ENCODE data around the gene ZNF407.

Gene ZNF407, protein sequence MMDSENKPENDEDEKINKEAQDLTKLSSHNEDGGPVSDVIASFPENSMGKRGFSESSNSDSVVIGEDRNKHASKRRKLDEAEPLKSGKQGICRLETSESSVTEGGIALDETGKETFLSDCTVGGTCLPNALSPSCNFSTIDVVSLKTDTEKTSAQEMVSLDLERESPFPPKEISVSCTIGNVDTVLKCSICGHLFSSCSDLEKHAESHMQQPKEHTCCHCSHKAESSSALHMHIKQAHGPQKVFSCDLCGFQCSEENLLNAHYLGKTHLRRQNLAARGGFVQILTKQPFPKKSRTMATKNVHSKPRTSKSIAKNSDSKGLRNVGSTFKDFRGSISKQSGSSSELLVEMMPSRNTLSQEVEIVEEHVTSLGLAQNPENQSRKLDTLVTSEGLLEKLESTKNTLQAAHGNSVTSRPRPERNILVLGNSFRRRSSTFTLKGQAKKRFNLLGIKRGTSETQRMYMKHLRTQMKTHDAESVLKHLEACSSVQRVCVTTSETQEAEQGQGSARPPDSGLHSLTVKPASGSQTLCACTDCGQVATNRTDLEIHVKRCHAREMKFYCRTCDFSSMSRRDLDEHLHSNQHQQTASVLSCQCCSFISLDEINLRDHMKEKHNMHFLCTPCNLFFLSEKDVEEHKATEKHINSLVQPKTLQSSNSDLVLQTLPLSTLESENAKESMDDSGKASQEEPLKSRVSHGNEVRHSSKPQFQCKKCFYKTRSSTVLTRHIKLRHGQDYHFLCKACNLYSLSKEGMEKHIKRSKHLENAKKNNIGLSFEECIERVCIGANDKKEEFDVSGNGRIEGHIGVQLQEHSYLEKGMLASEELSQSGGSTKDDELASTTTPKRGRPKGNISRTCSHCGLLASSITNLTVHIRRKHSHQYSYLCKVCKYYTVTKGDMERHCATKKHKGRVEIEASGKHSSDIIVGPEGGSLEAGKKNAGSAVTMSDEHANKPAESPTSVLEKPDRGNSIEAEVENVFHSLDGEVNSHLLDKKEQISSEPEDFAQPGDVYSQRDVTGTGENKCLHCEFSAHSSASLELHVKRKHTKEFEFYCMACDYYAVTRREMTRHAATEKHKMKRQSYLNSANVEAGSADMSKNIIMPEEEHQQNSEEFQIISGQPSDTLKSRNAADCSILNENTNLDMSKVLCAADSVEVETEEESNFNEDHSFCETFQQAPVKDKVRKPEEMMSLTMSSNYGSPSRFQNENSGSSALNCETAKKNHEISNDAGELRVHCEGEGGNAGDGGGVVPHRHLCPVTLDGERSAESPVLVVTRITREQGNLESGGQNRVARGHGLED (N-terminal part only)

GRCh38 chr18:74597662-74598349, at the start of gene ZNF407:
TSS of gene ZNF407 (plus strand) at chr18:74597870. CDS start at chr18:74631020, 33,150 bp downstream.
- DNase-seq (ENCODE audit: low read depth), result peak; percentile 64
- no peak for TF ChIP-seq CTCF (IDR thresholded peaks at IDR 0.05; ENCODE audit: control insufficient read depth, insufficient read depth, low read depth, low read length, missing control alignments)
- H3K4me3 ChIP-seq (ENCODE audit: control insufficient read depth, low read depth, low read length), result peak within 1 kb of the TSS; percentile 94

- no peak for TF ChIP-seq CTCF (IDR thresholded peaks at IDR 0.05; ENCODE audit: control insufficient read depth, insufficient read depth, low read depth, low read length, missing control alignments)
- H3K4me3 ChIP-seq (ENCODE audit: control insufficient read depth, low read depth, low read length), result no peak overlapping the region
- DNase-seq (ENCODE audit: low read depth), result no peak
Observed at GRCh38 chr18:74549591-74550104, 48.0 kb upstream of the ZNF407 start.

DNA sequence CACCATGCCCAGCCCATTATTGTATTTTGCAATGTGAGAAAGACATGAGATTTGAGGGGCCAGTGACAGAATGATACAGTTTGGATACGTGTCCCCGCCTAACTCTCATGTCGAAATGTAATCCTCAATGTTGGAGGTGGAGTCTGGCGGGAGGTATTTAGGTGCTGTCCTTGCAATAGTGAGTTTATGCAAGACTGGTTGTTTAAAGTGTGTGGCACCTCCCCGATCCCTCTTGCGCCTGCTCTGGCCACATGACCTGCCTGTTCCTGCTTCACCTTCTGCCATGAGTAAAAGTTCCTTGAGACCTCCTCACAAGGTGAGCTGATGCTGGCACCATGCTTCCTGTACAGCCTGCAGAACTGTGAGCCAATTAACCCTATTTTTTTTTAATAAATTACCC, 46.8 kb upstream of the ZNF407 start:
- DNase-seq (ENCODE audit: low read depth), result no peak
- no peak for TF ChIP-seq CTCF (IDR thresholded peaks at IDR 0.05; ENCODE audit: control insufficient read depth, insufficient read depth, low read depth, low read length, missing control alignments)
- no peak overlapping the region for H3K4me3 ChIP-seq (ENCODE audit: control insufficient read depth, low read depth, low read length)

DNA sequence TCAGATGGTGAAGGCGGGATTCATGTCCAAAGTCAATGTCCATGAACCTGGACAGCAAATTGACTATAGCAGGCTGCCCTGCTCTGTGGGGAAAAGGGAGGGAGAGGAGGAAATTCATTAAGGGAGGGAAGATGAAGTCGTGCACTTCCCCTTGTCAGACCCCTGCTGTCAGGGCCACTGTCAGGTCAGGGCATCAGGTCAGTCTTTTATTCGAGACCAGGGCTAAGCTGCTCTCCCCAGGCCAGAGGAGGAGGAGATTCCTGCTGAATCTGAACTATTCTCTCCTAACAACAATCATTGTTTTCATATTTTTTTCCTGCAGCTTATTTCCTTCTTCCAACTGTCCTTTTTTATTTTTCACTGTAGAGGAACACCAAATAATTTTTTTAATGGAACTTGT, 46.2 kb upstream of the ZNF407 start:
- H3K4me3 ChIP-seq (ENCODE audit: control insufficient read depth, low read depth, low read length), result no peak overlapping the region
- no peak for DNase-seq (ENCODE audit: low read depth)
- TF ChIP-seq CTCF (IDR thresholded peaks at IDR 0.05; ENCODE audit: control insufficient read depth, insufficient read depth, low read depth, low read length, missing control alignments), result no peak

DNA sequence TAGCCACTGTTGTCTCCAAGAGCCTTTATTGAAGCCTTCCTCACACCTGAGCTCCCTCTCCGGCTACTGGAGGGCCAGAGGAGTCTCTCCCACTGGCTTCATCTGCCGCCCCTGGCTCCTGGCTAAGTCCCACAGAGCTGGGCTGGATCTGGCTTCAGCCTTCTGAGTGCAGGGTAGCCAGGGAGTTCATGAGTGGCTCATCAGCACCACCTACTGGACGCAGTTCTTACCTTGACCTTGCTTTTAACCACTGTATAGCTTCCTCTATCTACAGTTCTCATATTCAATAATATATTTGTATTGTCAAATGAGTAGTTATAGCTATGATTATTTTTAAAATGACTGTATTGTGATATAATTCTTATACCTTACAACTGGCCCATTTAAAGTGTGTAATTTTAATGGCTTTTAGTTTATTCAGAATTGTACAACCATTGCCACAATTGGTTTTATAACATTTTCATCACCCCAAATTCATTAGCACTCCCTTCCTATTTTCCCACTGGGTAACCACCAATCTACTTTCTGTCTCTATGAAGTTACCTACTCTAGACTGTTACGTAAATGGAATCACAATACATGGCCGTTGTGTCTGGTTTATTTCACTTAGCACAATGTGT, 45.6 kb upstream of the ZNF407 start:
- peak; percentile 82 for TF ChIP-seq CTCF (IDR thresholded peaks at IDR 0.05; ENCODE audit: control insufficient read depth, insufficient read depth, low read depth, low read length, missing control alignments)
- no peak overlapping the region for H3K4me3 ChIP-seq (ENCODE audit: control insufficient read depth, low read depth, low read length)
- DNase-seq (ENCODE audit: low read depth), result peak; percentile 49
